ENCODE measurements around the gene CA11. TPM values are rescaled to one million over a fixed set of nuclear protein-coding genes. Genes with fewer than 3 reads are reported as not detected.

The CA11 gene
- total and polyA plus RNA-seq, 2 experiments from 2014 or later: 8.8 to 29.7 TPM

- TF ChIP-seq REST (IDR thresholded peaks at IDR 0.05; ENCODE audit: unreplicated experiment) (no peak), STAT1 (IDR thresholded peaks at IDR 0.05; ENCODE audit: unreplicated experiment) (no peak)
These were observed 42.1 kb downstream of the CA11 start (continued) for GRCh38 chr19:48603850-48604249.

- peaks cover 10% of the 10 kb centered on the region for H3K27me3 Mint-ChIP-seq (ENCODE audit: insufficient read depth, low read depth, poor library complexity)
- no peaks in the 10 kb centered on the region for H3K9me3 Mint-ChIP-seq
- H3K4me1 ChIP-seq (ENCODE audit: insufficient read depth): no peaks in the 10 kb centered on the region
- no peaks in the 10 kb centered on the region for H3F3A ChIP-seq (replicated peaks; ENCODE audit: low read depth)
- ATAC-seq: no peak
- H3K36me3 ChIP-seq (ENCODE audit: insufficient read depth): no peaks in the 10 kb centered on the region
- H3K36me3 Mint-ChIP-seq (ENCODE audit: low read depth): no peaks in the 10 kb centered on the region; the same call in 2 of the 3 replicates
- no peaks in the 10 kb centered on the region for H3K9me2 ChIP-seq (ENCODE audit: insufficient read depth)
- no peak overlapping the region for H3K27ac Mint-ChIP-seq
- H4K20me1 ChIP-seq (replicated peaks; ENCODE audit: insufficient read depth): no peaks in the 10 kb centered on the region
- no peaks in the 10 kb centered on the region for H3K79me2 ChIP-seq (replicated peaks; ENCODE audit: insufficient read depth)
- peaks cover 6% of the 10 kb centered on the region; the same call in 2 of the 3 replicates for H3K4me1 Mint-ChIP-seq
- DNase-seq (ENCODE audit: low spot score): no peak
- H3K27ac ChIP-seq (ENCODE audit: low read depth): no peak overlapping the region
- no peak overlapping the region for H2AFZ ChIP-seq
- no peaks in the 10 kb centered on the region for H3K27me3 ChIP-seq (ENCODE audit: insufficient read depth)
- H3K4me2 ChIP-seq: no peak overlapping the region
- H3K4me3 ChIP-seq: no peak overlapping the region
- no peak overlapping the region for H3K4me3 Mint-ChIP-seq
- TF ChIP-seq CTCF (conservative IDR thresholded peaks at IDR 0.05; ENCODE audit: low read depth in 2 of 2) (no peak), JUNB (IDR thresholded peaks at IDR 0.05; ENCODE audit: unreplicated experiment) (no peak), EZH2phosphoT487 (IDR thresholded peaks at IDR 0.05; ENCODE audit: unreplicated experiment) (no peak), STAT1 (IDR thresholded peaks at IDR 0.05; ENCODE audit: unreplicated experiment) (no peak), CREB1 (CRISPR knock-in tag; IDR thresholded peaks at IDR 0.05; ENCODE audit: low read depth) (no peak), POLR2AphosphoS5 (IDR thresholded peaks at IDR 0.05; ENCODE audit: low read depth) (no peak), ZNF462 (CRISPR knock-in tag; IDR thresholded peaks at IDR 0.05) (no peak), REST (IDR thresholded peaks at IDR 0.05; ENCODE audit: unreplicated experiment) (no peak), NANOG (IDR thresholded peaks at IDR 0.05; ENCODE audit: borderline replicate concordance) (no peak), ZNF114 (CRISPR knock-in tag; IDR thresholded peaks at IDR 0.05) (no peak)
These were observed 42.5 kb downstream of the CA11 start for GRCh38 chr19:48603449-48603848.

Data from GM23338 (cell line).